T-helper 9 cell (primary cell): ENCODE measurements around the gene CREBRF.
"Not testable (repeated sequence)": the region's sequence is repeated elsewhere in the genome, so short reads cannot be mapped to it uniquely, and the experiment has no call there.

ENCODE experiments used
- DNase-seq: peaks from one replicate; pipeline ENCODE4 v3.0.0-alpha.2; 2020

CREBRF gene

DNA sequence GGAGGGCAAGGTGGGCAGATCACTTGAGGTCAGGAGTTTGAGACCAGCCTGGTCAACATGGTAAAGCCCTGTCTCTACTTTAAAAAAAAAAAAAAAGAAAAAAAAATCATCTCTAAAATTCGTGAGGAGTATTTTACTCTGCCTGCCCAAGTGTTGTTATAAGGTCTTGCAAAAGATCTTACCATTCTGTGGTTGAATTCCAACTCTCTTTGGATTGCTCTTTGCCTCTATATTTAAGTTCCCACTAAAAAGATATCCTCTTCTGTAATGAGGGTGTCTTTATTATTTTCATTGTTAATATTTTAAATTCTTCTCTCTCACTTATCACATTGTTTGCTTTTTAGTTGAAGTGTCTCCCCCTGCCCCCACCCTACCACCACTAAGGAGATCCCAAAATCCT is 33.4 kb downstream of the CREBRF start:
- DNase-seq: no peak

DNA sequence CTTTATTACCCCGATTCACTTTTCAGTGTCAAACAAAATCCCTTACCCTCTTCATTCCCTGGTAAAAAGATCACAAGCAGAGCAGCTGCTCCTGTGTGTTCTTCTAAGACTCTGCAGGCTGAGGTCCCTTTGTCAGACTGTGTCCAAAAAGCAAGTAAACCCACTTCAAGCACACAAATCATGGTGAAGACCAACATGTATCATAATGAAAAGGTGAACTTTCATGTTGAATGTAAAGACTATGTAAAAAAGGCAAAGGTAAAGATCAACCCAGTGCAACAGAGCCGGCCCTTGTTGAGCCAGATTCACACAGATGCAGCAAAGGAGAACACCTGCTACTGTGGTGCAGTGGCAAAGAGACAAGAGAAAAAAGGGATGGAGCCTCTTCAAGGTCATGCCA is 34.5 kb downstream of the CREBRF start:
- DNase-seq: no peak

- DNase-seq: no peak
Measured at GRCh38 chr5:173091981-173092380, 35.8 kb downstream of the CREBRF start.

DNA sequence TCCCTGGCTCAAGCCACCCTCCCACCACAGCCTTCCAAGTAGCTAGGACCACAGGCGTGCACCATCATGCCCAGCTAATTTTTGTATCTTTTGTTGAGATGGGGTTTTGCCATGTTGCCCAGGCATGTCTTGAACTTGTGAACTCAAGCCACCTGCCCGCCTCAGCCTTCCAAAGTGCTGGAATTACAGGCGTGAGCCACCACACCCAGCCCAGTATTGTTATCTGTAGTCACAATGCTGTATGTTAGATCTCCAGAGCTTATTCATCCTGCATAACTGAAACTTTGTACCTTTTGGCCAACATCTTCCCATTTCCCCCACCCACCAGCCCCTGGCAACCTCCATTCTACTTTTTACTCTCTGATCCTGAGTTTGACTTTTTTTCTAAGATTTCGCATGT is 37.5 kb downstream of the CREBRF start:
- no peak for DNase-seq

GRCh38 chr5:173094012-173094661 is 38.0 kb downstream of the CREBRF start:
- no peak for DNase-seq

- DNase-seq: no peak
Measured at GRCh38 chr5:173098787-173099186, 42.6 kb downstream of the CREBRF start.

- DNase-seq: no peak
Measured at GRCh38 chr5:173099461-173099860, 43.3 kb downstream of the CREBRF start.

DNA sequence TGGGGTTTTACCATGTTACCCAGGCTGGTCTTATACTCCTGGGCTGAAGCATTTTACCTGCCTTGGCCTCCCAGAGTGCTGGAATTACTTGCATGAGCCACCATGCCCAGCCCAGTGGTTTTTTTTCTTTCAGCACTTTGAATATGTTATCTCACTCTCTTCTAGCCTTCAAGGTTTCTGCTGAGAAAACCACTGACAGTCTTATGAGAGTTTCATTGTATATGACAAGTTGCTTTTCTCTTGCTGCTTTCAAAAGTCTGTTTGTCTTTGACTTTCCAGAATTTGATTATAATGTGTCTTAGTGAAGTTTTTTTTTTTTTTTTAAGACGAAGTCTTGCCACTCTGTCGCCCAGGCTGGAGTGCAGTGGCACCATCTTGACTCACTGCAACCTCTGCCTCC is 45.1 kb downstream of the CREBRF start:
- no peak for DNase-seq

GRCh38 chr5:173103411-173103810 is 47.3 kb downstream of the CREBRF start:
- DNase-seq: no peak

GRCh38 chr5:173108914-173109313 is 52.8 kb downstream of the CREBRF start:
- DNase-seq: no peak

DNA sequence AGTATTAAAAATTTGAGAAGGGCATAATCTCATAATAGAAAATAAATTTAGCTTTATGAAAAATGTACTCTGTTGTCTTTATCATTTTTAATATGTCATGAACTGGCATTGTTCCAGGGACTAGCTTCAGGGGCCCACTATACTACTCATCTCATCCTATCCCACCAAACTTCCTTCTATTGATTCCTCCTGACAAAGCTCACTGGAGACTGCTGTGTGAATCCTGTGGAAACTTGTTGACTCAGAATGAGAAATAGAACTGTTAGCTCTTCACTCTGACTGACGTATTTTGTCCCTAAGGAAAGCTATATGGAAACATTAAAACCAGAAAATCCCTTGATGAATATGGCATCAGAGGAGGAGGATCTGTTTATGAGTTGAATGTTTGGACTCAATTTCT is 58.4 kb downstream of the CREBRF start:
- DNase-seq: no peak

- DNase-seq: no peak
Measured at GRCh38 chr5:173119719-173120118, 63.6 kb downstream of the CREBRF start.

DNA sequence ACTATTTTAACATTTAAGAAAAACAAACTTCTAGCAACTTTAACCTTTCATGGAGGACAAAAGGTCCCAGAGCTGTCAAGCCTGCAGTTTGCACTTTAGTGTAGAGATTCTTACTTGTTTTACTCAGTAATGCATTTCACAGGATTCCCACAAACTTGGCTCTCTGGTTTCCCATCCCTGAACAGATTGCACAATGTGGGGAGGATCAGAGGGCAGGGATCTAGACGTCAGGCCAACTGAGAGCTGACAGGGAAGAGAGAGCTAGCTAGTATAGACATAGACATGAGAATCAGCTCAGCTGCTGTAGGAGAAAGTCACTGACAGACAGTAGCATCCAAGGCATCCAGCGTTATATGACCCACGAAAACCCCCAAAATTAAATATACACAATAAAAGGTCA is 67.3 kb downstream of the CREBRF start:
- no peak for DNase-seq

DNA sequence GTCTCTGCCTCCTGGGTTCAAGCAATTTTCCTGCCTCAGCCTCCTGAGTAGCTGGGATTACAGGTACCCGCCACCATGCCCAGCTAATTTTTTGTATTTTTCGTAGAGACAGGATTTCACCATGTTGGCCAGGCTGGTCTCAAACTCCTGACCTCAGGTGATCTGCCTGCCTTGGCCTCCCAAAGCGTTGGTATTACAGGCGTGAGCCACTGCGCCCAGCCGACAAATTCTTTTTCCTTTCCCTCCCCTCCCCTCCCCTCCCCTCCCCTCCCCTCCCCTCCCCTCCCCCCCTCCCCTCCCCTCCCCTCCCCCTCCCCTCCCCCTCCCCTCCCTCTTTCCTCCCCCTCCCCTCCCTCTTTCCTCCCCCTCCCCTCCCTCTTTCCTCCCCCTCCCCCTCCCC is 76.0 kb downstream of the CREBRF start:
- not testable (repeated sequence) for DNase-seq

DNA sequence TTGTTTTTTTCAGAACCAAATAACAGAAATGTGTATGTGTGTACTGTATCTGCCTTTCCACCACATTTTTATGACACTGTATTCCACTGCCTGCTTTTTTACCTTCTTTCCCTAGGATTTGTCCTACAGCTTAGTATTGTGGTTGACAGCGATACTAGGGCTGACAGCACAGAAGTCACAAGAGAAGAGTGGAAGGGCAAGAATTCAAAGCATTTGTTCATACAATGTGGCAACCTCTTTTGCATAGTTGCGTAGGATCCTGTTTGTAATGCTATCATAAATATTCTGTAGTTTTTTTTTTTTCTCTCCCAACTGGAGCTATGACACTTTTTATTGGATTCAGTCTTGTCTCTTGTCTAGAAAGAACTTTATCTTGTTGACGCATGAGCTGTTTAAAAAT is 82.6 kb downstream of the CREBRF start:
- DNase-seq: no peak

DNA sequence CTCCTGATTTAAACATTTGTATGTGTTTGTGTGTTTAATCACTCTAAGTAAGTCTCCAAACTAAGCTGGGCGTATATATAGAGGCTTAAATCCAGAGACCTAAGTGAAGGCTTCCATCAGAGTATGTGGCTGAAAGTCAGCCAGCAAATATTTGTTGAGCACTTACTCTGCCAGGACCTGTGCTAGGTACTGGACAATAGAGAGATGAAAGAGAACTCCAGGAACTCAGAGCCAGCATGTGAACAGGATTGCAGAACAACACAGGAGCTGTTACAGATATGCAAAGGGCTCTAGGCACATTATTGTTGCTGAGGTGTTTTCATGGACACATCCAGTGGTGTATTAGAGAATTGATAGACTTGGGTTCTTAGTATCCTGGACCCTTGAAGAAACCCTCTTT is 83.5 kb downstream of the CREBRF start:
- DNase-seq: no peak

- no peak for DNase-seq
Measured at GRCh38 chr5:173140769-173141168, 84.6 kb downstream of the CREBRF start.

DNA sequence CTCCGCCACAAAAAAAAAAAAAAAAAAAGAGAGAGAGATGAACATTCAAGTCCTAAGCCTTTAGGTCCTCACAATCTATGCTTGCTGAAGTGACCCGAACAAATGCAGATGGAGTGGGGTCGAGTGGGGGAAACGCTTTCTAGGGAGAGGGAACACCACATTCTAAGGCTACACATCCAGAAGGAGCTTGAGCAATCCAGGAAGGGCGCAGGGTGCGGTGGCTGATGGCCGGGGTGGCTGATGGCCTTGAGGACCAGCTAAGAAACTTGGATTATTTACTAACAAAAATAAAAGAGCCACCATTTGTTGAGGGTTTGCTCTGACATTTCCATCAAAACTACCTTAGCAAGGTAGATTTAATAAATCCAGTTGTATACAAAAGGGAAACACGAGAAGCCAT is 87.4 kb downstream of the CREBRF start:
- DNase-seq: no peak

DNA sequence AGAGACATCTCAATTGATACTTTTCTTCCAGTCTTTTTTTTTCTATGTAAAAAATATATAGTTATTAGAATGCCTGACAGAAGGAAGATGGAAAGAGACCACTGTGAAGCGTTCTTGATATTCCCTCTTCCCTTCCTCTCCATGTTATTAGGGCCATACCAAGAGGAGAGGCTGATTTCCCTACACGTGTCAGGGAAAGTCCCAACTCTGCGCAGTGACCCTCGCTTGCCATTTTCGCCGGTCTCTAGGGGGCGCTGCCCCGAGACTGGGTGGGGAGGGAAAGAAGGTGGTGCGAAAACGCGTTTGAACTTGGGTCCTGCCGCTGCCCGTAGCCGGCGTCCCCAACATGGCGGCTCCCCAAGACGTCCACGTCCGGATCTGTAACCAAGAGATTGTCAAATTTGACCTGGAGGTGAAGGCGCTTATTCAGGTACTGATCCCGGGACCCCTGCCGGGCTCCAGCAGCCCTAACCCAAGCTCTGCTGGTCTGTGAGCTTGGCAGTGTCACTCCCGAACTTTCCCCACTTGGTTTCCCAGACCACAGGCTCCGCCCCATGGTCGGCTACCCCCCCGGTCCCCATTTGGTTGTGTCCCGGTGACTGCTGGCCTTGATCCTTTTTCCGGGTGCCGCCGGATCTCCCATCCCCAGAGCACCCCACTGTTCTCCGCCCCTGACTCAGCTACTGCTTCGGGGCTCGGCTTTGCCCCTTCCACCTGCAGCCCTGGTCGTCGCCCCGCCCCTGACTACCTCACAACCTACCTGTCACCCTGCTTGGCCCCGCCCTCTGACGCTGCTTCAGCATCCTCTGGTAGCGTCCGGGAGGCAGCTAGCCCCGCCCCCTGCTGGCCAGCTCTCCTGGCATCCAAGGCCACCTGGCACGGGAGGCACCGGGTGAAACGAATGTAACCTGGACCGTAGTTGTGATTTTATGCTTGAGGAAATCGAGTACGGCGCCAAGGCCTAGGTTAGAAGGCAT is 88.3 kb downstream of the CREBRF start, which contains the start of gene BNIP1:
Gene BNIP1, plus strand, starts transcription at position 332 of the 977 bp plus-strand sequence. Its CDS starts 15 bp downstream, at position 347.
- DNase-seq: peak; percentile 98

DNA sequence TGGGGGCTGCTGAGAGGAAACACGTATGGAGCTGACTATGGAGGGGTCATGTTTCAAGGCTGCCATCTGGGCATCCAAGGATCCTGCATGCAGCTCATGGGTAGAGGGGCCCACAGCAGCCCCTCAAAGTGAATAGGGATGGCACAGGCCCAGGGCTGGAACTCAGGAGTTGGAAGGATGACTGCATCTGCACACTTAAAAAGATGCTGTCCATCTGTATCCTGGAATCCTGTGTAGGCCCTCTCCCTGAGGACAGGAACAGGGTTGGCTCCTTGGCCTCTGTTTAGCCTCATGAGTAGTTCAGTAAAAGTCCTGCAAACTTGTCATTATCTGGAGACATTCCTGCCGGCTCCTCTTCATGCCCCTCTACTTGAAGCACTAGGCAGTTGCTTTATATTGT is 92.2 kb downstream of the CREBRF start:
- no peak for DNase-seq

- no peak for DNase-seq
Measured at GRCh38 chr5:173152547-173152946, 96.4 kb downstream of the CREBRF start.

DNA sequence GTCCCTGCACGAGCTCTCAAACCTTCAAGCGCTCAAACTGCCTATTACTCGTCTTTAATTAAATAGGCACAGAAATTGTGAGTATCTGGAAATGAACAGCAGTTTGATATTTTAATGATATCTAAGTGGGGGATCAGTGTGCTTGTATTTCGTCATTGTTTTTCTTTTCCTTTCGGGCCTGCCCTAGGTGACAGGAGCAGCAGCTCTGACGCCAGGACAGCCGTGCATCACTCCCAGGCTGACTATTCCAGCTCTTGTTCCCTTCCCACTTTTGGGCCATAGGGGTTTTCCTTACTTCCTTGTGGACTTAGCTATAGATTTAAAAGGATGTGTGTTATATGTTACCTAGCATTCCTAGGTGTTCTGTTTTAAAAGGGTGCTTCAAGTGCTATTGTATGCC is 97.7 kb downstream of the CREBRF start:
- DNase-seq: no peak

- not testable (repeated sequence) for DNase-seq
Measured at GRCh38 chr5:173154619-173155018, 98.5 kb downstream of the CREBRF start.

DNA sequence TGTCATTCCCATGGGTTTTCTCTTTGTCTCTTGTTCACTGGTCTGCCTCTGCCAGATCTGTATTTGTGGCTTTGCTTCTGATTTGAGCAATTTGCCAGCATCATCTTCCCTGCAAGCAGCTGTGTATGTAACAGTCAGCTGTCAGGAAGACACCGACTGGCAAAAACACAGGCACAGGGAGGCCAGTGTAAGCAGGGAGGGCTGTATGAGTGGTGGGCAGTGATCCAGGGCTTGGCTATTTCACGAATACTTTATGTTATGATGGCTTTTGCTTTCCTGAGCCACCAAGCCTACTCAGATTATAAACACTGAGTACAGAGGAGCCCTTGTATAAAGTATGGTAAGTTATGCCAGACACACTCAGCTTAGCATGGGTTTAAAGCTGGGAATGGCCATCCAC is 99.8 kb downstream of the CREBRF start:
- DNase-seq: no peak
